Measurements from ENCODE around the gene ARHGAP45.

DNA sequence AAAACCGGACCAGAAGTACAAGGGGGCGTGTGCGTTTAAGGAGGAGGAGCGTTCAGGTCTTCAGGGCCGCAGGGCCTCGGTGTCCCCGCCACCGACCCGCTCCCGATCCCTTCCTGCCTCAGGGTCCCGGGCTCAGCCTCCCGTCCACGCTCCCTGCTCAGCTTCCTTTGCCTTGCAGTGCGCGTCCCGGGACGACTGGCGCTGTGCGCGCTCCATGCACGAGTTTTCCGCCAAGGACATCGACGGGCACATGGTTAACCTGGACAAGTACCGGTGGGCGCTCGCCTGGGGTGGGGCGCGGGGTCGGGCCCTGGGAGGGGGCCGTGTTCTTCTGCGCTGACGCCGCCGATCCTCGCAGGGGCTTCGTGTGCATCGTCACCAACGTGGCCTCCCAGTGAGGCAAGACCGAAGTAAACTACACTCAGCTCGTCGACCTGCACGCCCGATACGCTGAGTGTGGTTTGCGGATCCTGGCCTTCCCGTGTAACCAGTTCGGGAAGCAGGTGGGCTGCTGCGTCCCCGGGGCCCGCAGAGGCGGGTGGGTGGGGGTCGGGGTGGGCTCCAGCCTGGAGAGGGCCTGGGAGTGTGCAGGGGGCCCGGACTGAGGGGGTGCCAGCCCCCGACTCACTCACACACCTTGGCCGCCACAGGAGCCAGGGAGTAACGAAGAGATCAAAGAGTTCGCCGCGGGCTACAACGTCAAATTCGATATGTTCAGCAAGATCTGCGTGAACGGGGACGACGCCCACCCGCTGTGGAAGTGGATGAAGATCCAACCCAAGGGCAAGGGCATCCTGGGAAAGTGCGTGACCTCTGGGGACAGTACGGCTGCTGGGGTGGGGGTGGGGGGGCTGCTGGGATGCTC lies 38.3 kb downstream of the ARHGAP45 start:
- TF ChIP-seq, protein P1, sequence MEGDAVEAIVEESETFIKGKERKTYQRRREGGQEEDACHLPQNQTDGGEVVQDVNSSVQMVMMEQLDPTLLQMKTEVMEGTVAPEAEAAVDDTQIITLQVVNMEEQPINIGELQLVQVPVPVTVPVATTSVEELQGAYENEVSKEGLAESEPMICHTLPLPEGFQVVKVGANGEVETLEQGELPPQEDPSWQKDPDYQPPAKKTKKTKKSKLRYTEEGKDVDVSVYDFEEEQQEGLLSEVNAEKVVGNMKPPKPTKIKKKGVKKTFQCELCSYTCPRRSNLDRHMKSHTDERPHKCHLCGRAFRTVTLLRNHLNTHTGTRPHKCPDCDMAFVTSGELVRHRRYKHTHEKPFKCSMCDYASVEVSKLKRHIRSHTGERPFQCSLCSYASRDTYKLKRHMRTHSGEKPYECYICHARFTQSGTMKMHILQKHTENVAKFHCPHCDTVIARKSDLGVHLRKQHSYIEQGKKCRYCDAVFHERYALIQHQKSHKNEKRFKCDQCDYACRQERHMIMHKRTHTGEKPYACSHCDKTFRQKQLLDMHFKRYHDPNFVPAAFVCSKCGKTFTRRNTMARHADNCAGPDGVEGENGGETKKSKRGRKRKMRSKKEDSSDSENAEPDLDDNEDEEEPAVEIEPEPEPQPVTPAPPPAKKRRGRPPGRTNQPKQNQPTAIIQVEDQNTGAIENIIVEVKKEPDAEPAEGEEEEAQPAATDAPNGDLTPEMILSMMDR (IDR thresholded peaks at IDR 0.05; ENCODE audit: low read depth, low read length, poor library complexity, severe bottlenecking): no peak
- no peak for TF ChIP-seq EZH2phosphoT487 (IDR thresholded peaks at IDR 0.05; ENCODE audit: borderline replicate concordance, low read length)

Data from DOHH2 (cell line).